Measurements from ENCODE around the gene SLC25A42.
"Not testable (repeated sequence)": the region's sequence is repeated elsewhere in the genome, so short reads cannot be mapped to it uniquely, and the experiment has no call there.

Gene SLC25A42

GRCh38 chr19:19122902-19123301, 59.1 kb downstream of the SLC25A42 start:
- no peak overlapping the region for H3K4me3 ChIP-seq (ENCODE audit: low read depth, low read length)
- no peak for DNase-seq (ENCODE audit: low read depth)
- no peak for TF ChIP-seq CTCF (IDR thresholded peaks at IDR 0.05; ENCODE audit: low read depth, low read length, missing control alignments)

GRCh38 chr19:19123386-19123785, 59.6 kb downstream of the SLC25A42 start:
- no peak for DNase-seq (ENCODE audit: low read depth)
- H3K4me3 ChIP-seq (ENCODE audit: low read depth, low read length) = no peak overlapping the region
- TF ChIP-seq CTCF (IDR thresholded peaks at IDR 0.05; ENCODE audit: low read depth, low read length, missing control alignments) = no peak

- DNase-seq (ENCODE audit: low read depth) = no peak
- no peak for TF ChIP-seq CTCF (IDR thresholded peaks at IDR 0.05; ENCODE audit: low read depth, low read length, missing control alignments)
- H3K4me3 ChIP-seq (ENCODE audit: low read depth, low read length) = no peak overlapping the region
Observed at GRCh38 chr19:19126102-19126501, 62.3 kb downstream of the SLC25A42 start.

- TF ChIP-seq CTCF (IDR thresholded peaks at IDR 0.05; ENCODE audit: low read depth, low read length, missing control alignments) = no peak
- no peak for DNase-seq (ENCODE audit: low read depth)
- H3K4me3 ChIP-seq (ENCODE audit: low read depth, low read length) = no peak overlapping the region
Observed at GRCh38 chr19:19131989-19132388, 68.2 kb downstream of the SLC25A42 start.

- no peak for DNase-seq (ENCODE audit: low read depth)
Observed at GRCh38 chr19:19132912-19133311, 69.1 kb downstream of the SLC25A42 start.

GRCh38 chr19:19133985-19134384, 70.2 kb downstream of the SLC25A42 start:
- no peak overlapping the region for H3K4me3 ChIP-seq (ENCODE audit: low read depth, low read length)
- no peak for DNase-seq (ENCODE audit: low read depth)
- TF ChIP-seq CTCF (IDR thresholded peaks at IDR 0.05; ENCODE audit: low read depth, low read length, missing control alignments) = no peak

More at GRCh38 chr19:19132912-19133311, 69.1 kb downstream of the SLC25A42 start:
- H3K4me3 ChIP-seq (ENCODE audit: low read depth, low read length) = no peak overlapping the region
- no peak for TF ChIP-seq CTCF (IDR thresholded peaks at IDR 0.05; ENCODE audit: low read depth, low read length, missing control alignments)

- peak overlapping the region; percentile 11 for H3K4me3 ChIP-seq (ENCODE audit: low read depth, low read length)
- peak; percentile 37 for TF ChIP-seq CTCF (IDR thresholded peaks at IDR 0.05; ENCODE audit: low read depth, low read length, missing control alignments)
- no peak for DNase-seq (ENCODE audit: low read depth)
Observed at GRCh38 chr19:19134687-19135158, 70.9 kb downstream of the SLC25A42 start.

- DNase-seq (ENCODE audit: low read depth); H3K4me3 ChIP-seq (ENCODE audit: low read depth, low read length): not testable (repeated sequence)
Observed at GRCh38 chr19:19135713-19136112, 71.9 kb downstream of the SLC25A42 start.

All from GM12864 (cell line).